HG03342 (cell line): ENCODE results near the gene KLHL20.
"Not testable (repeated sequence)": the region's sequence is repeated elsewhere in the genome, so short reads cannot be mapped to it uniquely, and the experiment has no call there.

Source experiments
- ATAC-seq: cut with Tn5 transposase; IDR thresholded peaks from one replicate; pipeline ENCODE4 v1.9.1; 2021; ENCODE audit warnings: mild to moderate bottlenecking, moderate library complexity; ENCODE audit not compliant: unreplicated experiment

The KLHL20 gene

DNA sequence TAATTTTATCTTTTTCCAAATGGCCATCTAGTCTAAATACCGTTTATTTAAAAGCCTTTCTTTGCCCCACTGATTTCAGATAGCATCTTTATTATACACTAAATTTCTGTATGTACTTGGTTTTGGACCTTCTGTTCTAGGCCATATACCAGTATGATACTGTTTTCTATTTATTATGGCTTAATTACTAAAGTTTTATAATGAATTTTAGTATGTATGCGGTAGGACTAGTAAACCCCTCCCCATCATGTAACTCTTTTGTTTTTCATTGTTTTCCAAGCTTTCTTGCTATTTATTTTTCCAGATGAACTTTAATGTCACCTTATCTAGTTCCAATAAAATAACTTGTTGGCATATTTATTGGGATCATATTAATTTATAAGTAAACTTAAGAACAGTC lies 29.9 kb downstream of the KLHL20 start:
- ATAC-seq: no peak

- ATAC-seq: no peak
These were observed 34.4 kb downstream of the KLHL20 start for GRCh38 chr1:173749137-173749536.

- no peak for ATAC-seq
These were observed 39.0 kb downstream of the KLHL20 start for GRCh38 chr1:173753830-173754229.

- ATAC-seq: no peak
These were observed 42.9 kb downstream of the KLHL20 start for GRCh38 chr1:173757666-173758065.

DNA sequence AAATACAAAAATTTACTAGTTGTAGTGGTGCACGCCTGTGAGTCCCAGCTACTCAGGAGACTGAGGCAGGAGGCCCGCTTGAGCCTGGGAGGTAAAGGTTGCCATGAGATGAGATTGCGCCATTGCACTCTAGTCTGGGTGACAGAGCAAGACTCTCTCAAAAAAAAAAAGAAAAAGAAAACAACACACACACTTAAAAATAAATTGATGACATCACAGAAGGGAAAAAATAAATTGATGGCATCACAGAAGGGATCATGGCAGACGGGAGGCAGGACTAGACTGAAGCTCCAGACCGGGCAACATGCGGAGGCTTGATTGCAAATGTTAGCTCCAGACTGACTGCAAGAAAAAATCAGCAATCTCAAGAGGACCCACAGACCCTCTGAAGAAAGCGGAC lies 43.3 kb downstream of the KLHL20 start:
- ATAC-seq: no peak

- ATAC-seq: no peak
These were observed 44.2 kb downstream of the KLHL20 start for GRCh38 chr1:173758980-173759379.

- not testable (repeated sequence) for ATAC-seq
These were observed 49.5 kb downstream of the KLHL20 start for GRCh38 chr1:173764331-173764730.

GRCh38 chr1:173768206-173768605 lies 53.4 kb downstream of the KLHL20 start:
- ATAC-seq: no peak

GRCh38 chr1:173768827-173769226 lies 54.0 kb downstream of the KLHL20 start:
- no peak for ATAC-seq

- ATAC-seq: not testable (repeated sequence)
These were observed 55.5 kb downstream of the KLHL20 start for GRCh38 chr1:173770330-173770729.

DNA sequence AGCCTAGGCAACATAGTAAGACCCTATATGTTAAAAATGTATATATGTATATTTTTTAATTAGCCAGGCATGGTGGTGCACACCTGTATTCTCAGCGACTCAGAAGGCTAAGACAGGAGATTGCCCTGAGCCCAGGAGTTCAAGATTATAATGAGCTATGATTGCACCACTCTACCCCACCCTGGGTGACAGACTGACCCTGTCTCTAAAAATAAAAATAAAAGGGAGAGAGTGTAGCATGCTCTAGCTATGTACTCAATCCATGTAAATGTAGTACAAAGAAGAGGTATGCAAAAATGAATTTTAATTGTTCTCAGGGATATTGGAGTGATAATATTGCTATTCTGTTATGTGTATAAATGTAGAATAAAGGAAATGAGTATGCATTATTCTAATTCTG lies 56.8 kb downstream of the KLHL20 start:
- ATAC-seq: no peak

DNA sequence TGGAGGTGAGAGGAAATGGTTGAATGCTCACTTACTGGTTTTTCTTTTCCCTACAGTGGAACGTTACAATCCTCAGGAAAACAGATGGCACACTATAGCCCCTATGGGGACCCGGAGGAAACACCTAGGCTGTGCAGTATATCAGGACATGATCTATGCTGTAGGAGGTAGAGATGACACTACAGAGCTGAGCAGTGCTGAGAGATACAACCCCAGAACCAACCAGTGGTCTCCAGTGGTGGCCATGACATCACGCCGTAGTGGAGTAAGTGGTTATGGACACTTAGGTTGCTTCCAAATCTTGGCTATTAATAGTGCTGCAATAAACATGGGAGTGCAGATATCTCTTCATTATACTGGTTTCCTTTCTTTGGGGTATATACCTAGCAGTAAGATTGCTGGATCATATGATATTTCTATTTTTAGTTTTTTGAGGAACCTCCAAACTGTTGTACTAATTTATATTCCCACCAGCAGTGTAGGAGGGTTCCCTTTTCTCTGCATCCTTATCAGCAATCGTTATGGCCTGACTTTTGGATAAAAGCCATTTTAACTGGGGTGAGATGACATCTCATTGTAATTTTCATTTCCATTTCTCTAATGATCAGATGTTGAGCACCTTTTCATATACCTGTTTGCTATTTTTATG lies 60.9 kb downstream of the KLHL20 start:
- ATAC-seq: no peak

DNA sequence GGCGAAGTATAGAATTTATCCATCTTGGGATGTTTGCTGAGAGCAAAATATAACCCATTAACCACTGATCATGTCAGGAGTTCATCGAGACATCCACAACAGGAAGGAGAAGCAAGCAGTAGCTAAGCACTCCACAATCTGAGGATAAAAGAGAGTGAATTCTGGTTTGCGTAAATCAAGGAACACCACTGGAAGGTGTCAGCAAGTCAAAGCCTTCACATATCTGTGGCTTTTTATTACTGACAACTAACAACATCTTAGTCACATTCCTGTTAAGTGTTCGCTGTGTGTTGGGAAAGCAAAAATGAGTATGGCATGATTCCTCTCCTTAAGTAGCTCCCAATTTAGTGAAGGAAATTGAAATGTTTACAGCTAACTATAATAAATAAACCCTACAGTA lies 65.2 kb downstream of the KLHL20 start:
- ATAC-seq: no peak

DNA sequence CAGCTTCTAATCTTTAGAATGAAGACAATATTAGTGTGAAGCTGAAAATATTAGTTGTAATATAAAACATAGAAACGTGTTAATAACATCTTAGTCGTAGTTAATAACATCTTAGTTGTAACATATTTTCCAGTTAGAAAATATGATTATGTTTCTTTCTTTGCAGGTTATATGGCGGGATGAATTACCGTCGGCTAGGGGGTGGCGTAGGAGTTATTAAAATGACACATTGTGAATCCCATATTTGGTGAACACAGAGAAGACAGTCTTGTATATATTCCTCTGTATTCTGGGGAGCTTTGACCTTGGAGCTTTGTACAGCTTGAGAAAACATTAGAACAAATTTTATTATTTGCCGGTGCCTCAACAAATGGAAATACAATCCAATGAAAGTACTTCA lies 70.2 kb downstream of the KLHL20 start:
- ATAC-seq: no peak

- ATAC-seq: no peak
These were observed 75.1 kb downstream of the KLHL20 start for GRCh38 chr1:173789841-173790240.

DNA sequence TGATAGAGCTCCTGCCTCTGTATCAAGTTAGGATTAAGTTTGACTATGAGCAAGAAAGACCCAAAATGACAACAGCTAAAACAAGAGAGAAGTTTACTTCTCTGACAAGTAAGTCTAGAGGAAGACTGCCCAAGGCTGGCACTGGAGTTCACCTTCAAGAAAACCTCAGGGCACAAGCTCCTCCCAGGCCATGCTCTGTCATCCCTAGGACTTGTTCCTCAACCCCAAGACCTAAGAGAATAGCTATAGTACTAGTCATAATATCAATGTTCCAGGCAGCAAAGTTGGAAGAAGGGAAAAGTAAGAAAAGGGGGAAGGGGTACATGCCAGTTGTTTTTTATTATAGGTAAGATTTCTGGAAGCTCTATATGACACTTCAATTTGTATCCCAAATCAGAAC lies 83.3 kb downstream of the KLHL20 start:
- no peak for ATAC-seq

GRCh38 chr1:173799995-173800394 lies 85.2 kb downstream of the KLHL20 start:
- ATAC-seq: not testable (repeated sequence)

DNA sequence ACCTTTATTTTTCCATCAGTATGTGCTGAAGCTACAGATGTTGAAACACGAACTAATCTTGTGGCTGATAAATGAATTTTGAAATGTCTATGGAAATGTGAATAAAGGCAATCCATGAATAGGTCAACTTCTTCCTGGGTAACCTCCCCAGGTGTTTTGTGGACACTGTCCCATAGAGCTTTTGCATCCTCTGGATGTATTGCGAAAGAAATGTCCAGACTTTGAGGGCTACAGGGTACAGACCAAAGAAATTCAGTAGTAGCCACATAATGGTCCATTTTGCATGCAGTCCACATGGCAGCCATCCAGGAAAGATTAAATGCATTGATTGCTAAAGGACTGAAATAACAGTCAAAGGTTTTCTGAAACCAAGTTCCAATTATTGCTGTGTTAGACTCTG lies 88.2 kb downstream of the KLHL20 start:
- ATAC-seq: no peak

- not testable (repeated sequence) for ATAC-seq
These were observed 98.9 kb downstream of the KLHL20 start for GRCh38 chr1:173813654-173814053.

GRCh38 chr1:173818459-173818858 lies 103.7 kb downstream of the KLHL20 start:
- ATAC-seq: no peak

GRCh38 chr1:173821680-173822079 lies 106.9 kb downstream of the KLHL20 start:
- ATAC-seq: no peak

- peak; percentile 37 for ATAC-seq
These were observed 109.1 kb downstream of the KLHL20 start for GRCh38 chr1:173823781-173824314.
